Measurements from ENCODE around the gene DOCK9. TPM values are rescaled to one million over a fixed set of nuclear protein-coding genes. Genes with fewer than 3 reads are reported as not detected.

Gene DOCK9
- total RNA-seq, 1 donor from 2014 or later, result 43.5 TPM

DNA sequence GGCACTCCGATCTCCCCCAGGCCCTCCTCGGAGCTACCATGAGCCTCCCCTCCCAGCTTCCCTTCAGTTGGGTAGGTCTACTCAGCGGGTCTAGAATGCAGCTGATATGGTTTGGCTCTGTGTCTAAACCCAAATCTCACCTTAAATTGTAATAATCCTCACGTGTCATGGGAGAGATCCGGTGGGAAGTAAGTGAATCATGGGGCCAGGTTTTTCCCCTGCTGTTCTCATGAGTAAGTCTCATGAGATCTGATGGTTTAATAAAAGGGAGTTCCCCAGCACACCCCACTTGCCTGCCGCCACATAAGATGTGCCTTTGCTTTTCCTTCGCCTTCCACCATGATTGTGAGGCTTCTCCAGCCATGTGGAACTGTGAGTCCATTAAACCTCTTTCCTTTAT is 14.5 kb upstream of the DOCK9 start:
- Mint-ChIP-seq H3K4me1 (peaks cover 47% of the 10 kb centered on the region), H3K27ac (peak overlapping the region; percentile 15), H3K27me3 (no peaks in the 10 kb centered on the region)

DNA sequence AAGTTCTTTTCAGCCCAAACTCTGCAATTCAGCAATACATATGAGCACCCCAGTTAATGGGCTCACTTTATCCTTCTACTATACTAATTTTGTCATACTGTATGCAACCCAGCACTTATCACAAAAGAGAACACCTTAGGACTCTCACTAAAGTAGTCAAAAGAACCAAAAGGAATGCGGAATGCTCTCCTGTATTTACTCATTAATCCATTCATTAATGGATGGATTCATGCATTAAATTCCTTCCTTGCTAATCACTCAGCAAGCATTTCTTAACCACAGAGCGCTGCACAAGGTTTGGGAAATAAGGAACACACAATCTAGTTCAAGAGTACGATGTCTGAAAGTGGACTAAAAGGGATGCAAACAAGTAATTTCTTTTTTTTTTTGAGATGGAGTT is 12.8 kb upstream of the DOCK9 start:
- H3K4me1 Mint-ChIP-seq, result peaks cover 40% of the 10 kb centered on the region
- no peaks in the 10 kb centered on the region for H3K9me3 Mint-ChIP-seq
- H3K27ac Mint-ChIP-seq, result no peak overlapping the region
- H3K36me3 Mint-ChIP-seq (ENCODE audit: low read depth), result peaks cover 17% of the 10 kb centered on the region
- DNase-seq, result no peak
- H3K4me3 Mint-ChIP-seq, result no peak overlapping the region
- intact Hi-C loops (cut with micrococcal nuclease), result no loop called here
- no peaks in the 10 kb centered on the region for H3K27me3 Mint-ChIP-seq

More for the DNA sequence above, 14.5 kb upstream of the DOCK9 start:
- no peak overlapping the region for H3K4me3 Mint-ChIP-seq
- H3K9me3 Mint-ChIP-seq, result no peaks in the 10 kb centered on the region
- intact Hi-C loops (cut with micrococcal nuclease), result no loop called here
- peaks cover 19% of the 10 kb centered on the region for H3K36me3 Mint-ChIP-seq (ENCODE audit: low read depth)
- no peak for DNase-seq

GRCh38 chr13:98989469-98990235 is 11.8 kb upstream of the DOCK9 start:
- Mint-ChIP-seq H3K27ac (no peak overlapping the region), H3K36me3 (ENCODE audit: low read depth) (peaks cover 12% of the 10 kb centered on the region), H3K9me3 (no peaks in the 10 kb centered on the region), H3K27me3 (no peaks in the 10 kb centered on the region), H3K4me1 (peaks cover 35% of the 10 kb centered on the region), H3K4me3 (no peak overlapping the region)
- intact Hi-C loops (cut with micrococcal nuclease), result loop anchor here (1.0 to 5.0 kb wide), 2 partner anchors 9 to 38 kb away; no protein-coding TSS in a partner anchor
- no peak for DNase-seq

- Mint-ChIP-seq H3K27me3 (no peaks in the 10 kb centered on the region), H3K4me1 (peaks cover 35% of the 10 kb centered on the region), H3K9me3 (no peaks in the 10 kb centered on the region), H3K27ac (peak overlapping the region; percentile 39), H3K4me3 (no peak overlapping the region), H3K36me3 (ENCODE audit: low read depth) (peaks cover 12% of the 10 kb centered on the region)
- no peak for DNase-seq
- intact Hi-C loops (cut with micrococcal nuclease), result loop anchor here (1.0 to 5.0 kb wide), 2 partner anchors 10 to 39 kb away; no protein-coding TSS in a partner anchor
Observed at GRCh38 chr13:98988780-98989179, 10.9 kb upstream of the DOCK9 start.

- Mint-ChIP-seq H3K27ac (no peak overlapping the region), H3K36me3 (ENCODE audit: low read depth) (peaks cover 12% of the 10 kb centered on the region), H3K4me1 (peaks cover 36% of the 10 kb centered on the region), H3K4me3 (no peak overlapping the region), H3K27me3 (no peaks in the 10 kb centered on the region), H3K9me3 (no peaks in the 10 kb centered on the region)
- no peak for DNase-seq
- intact Hi-C loops (cut with micrococcal nuclease), result loop anchor here (5.0 kb wide), 1 partner anchor 39 kb away; no protein-coding TSS in a partner anchor
Observed at GRCh38 chr13:98988277-98988676, 10.4 kb upstream of the DOCK9 start.

- Mint-ChIP-seq H3K27me3 (no peaks in the 10 kb centered on the region), H3K27ac (no peak overlapping the region), H3K36me3 (ENCODE audit: low read depth) (peaks cover 12% of the 10 kb centered on the region), H3K4me3 (no peak overlapping the region), H3K9me3 (no peaks in the 10 kb centered on the region), H3K4me1 (peaks cover 40% of the 10 kb centered on the region)
- no peak for DNase-seq
- intact Hi-C loops (cut with micrococcal nuclease), result loop anchor here (5.0 kb wide), 1 partner anchor 40 kb away; no protein-coding TSS in a partner anchor
Observed at GRCh38 chr13:98987275-98987674, 9.4 kb upstream of the DOCK9 start.

GRCh38 chr13:98986226-98986846 is 8.5 kb upstream of the DOCK9 start:
- H3K27ac Mint-ChIP-seq, result no peak overlapping the region
- H3K4me1 Mint-ChIP-seq, result peaks cover 49% of the 10 kb centered on the region
- peaks cover 10% of the 10 kb centered on the region for H3K36me3 Mint-ChIP-seq (ENCODE audit: low read depth)
- no peaks in the 10 kb centered on the region for H3K27me3 Mint-ChIP-seq
- H3K9me3 Mint-ChIP-seq, result peaks cover 3% of the 10 kb centered on the region
- H3K4me3 Mint-ChIP-seq, result no peak overlapping the region
- intact Hi-C loops (cut with micrococcal nuclease), result loop anchor here (5.0 kb wide), 1 partner anchor 41 kb away; no protein-coding TSS in a partner anchor
- no peak for DNase-seq

- Mint-ChIP-seq H3K4me3 (no peak overlapping the region), H3K36me3 (ENCODE audit: low read depth) (peaks cover 9% of the 10 kb centered on the region), H3K4me1 (peaks cover 49% of the 10 kb centered on the region), H3K27me3 (no peaks in the 10 kb centered on the region), H3K9me3 (peaks cover 3% of the 10 kb centered on the region), H3K27ac (no peak overlapping the region)
- no peak for DNase-seq
- intact Hi-C loops (cut with micrococcal nuclease), result loop anchor here (5.0 kb wide), 1 partner anchor 42 kb away; no protein-coding TSS in a partner anchor
Observed at GRCh38 chr13:98985591-98985990, 7.7 kb upstream of the DOCK9 start.

DNA sequence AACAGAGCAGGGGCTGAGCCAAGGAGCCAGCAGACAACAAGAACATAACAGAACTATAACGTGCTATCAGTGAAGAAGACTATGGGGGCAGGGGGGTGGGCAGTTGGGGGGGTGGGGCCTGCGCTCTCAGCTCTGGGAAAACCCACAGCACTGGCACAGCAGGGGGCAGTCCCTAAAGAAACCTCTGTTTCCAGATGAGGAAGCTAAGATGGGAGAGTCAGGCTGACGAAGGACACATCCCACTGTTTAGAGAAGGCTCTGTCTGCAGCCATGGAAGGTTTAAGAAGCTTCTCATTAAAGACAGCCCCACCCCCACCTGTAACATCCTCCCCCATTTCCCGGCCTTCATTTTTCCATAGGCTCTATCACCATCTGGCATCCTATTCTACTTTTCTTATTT is 7.1 kb upstream of the DOCK9 start:
- peaks cover 4% of the 10 kb centered on the region for H3K36me3 Mint-ChIP-seq (ENCODE audit: low read depth)
- H3K4me1 Mint-ChIP-seq, result peaks cover 45% of the 10 kb centered on the region
- intact Hi-C loops (cut with micrococcal nuclease), result loop anchor here (5.0 kb wide), 1 partner anchor 42 kb away; no protein-coding TSS in a partner anchor
- peaks cover 3% of the 10 kb centered on the region for H3K9me3 Mint-ChIP-seq
- DNase-seq, result no peak
- H3K27me3 Mint-ChIP-seq, result no peaks in the 10 kb centered on the region
- no peak overlapping the region for H3K27ac Mint-ChIP-seq
- H3K4me3 Mint-ChIP-seq, result no peak overlapping the region

DNA sequence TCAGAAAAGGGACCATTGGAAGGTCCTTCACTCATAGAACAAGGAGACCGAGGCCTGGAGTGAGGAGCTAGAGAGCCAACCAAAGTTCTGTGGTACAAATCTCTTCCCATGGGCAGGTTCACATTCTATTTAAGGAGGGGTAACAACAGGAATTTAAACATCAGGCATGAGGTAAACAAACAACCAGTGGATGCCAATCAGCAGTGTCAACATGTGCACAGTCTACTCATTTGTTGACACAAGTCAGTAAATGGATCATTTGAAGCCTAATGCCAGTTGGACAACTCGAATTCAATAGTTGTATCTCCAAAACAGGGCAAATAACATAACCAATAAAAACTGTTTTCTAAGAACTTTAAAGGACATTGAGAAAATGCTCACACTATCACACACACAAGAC is 6.3 kb upstream of the DOCK9 start:
- Mint-ChIP-seq H3K9me3 (peaks cover 3% of the 10 kb centered on the region), H3K4me3 (no peak overlapping the region), H3K4me1 (peaks cover 38% of the 10 kb centered on the region), H3K27ac (no peak overlapping the region), H3K27me3 (no peaks in the 10 kb centered on the region), H3K36me3 (ENCODE audit: low read depth) (peaks cover 4% of the 10 kb centered on the region)
- DNase-seq, result no peak
- intact Hi-C loops (cut with micrococcal nuclease), result no loop called here

- no peak overlapping the region for H3K27ac Mint-ChIP-seq
- H3K36me3 Mint-ChIP-seq (ENCODE audit: low read depth), result peaks cover 2% of the 10 kb centered on the region
- DNase-seq, result no peak
- peaks cover 3% of the 10 kb centered on the region for H3K9me3 Mint-ChIP-seq
- H3K27me3 Mint-ChIP-seq, result no peaks in the 10 kb centered on the region
- intact Hi-C loops (cut with micrococcal nuclease), result no loop called here
- H3K4me3 Mint-ChIP-seq, result no peak overlapping the region
- peaks cover 30% of the 10 kb centered on the region for H3K4me1 Mint-ChIP-seq
Observed at GRCh38 chr13:98983182-98983581, 5.3 kb upstream of the DOCK9 start.

- Mint-ChIP-seq H3K27me3 (no peaks in the 10 kb centered on the region), H3K36me3 (ENCODE audit: low read depth) (peaks cover 2% of the 10 kb centered on the region), H3K4me3 (peak overlapping the region; percentile 5), H3K4me1 (peaks cover 37% of the 10 kb centered on the region), H3K27ac (peak overlapping the region; percentile 18), H3K9me3 (peaks cover 3% of the 10 kb centered on the region)
- no peak for DNase-seq
- intact Hi-C loops (cut with micrococcal nuclease), result no loop called here
Observed at GRCh38 chr13:98981369-98982080, 3.7 kb upstream of the DOCK9 start.

DNA sequence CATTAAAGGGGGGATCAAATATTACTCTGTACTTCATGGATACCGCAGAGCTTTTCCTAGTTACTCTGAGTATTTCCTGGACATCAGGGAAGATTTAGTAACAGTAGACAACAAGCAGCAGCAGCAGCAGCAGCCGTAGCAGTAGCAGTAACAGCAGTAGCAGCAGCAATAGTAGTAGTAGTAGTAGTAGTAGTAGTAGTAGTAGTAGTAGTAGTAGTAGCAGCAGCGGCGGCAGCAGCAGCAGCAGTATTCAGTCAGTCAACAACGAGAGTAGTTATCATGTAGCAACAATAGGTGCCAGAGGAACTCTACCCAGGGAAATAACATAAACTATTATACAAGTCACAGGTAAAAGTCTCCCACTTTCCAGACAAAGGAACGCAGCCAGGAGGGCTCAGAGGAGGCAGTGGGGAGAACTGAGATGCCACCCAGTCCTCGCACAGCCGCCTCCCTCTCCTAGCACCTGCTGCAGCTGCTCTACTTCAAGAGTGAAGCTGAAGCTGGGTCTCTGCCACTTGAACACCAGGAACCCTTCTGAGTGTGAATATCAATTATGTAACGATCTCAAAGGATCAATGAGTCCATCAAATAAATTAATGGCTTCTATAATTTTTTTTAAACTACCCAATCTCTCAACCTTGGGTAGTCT is 1.3 kb upstream of the DOCK9 start:
- Mint-ChIP-seq H3K9me3 (peaks cover 3% of the 10 kb centered on the region), H3K4me1 (peaks cover 46% of the 10 kb centered on the region), H3K36me3 (ENCODE audit: low read depth) (no peaks in the 10 kb centered on the region), H3K27me3 (no peaks in the 10 kb centered on the region), H3K27ac (no peak overlapping the region), H3K4me3 (no peak overlapping the region)
- intact Hi-C loops (cut with micrococcal nuclease), result no loop called here
- no peak for DNase-seq
